Measurements from ENCODE around the gene DUSP2. TPM values are rescaled to one million over a fixed set of nuclear protein-coding genes. Genes with fewer than 3 reads are reported as not detected.

Gene DUSP2
- total RNA-seq, 1 experiment from 2014 or later, result 11.1 TPM

DNA sequence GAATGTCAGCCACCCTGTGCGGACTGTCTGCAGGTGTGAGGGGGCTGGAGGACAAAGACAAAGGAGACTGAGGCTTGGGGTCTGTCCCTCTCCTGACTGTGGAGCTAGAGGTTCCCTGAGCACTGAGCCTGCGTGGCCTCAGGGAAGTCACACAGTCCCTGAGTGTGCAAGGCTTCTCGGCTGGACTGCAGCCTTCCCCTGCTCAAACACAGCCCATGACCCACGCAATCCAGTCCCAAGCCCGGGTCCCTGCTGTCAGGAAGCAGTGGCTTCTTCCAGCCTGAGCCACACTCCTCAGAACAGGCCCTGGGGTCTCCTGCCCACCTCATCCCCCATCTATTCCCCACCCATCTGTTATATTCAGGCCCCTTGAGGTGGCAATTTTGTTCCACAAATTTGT is 9.6 kb downstream of the DUSP2 start:
- DNase-seq (ENCODE audit: extremely low read depth, low read depth), result no peak

DNA sequence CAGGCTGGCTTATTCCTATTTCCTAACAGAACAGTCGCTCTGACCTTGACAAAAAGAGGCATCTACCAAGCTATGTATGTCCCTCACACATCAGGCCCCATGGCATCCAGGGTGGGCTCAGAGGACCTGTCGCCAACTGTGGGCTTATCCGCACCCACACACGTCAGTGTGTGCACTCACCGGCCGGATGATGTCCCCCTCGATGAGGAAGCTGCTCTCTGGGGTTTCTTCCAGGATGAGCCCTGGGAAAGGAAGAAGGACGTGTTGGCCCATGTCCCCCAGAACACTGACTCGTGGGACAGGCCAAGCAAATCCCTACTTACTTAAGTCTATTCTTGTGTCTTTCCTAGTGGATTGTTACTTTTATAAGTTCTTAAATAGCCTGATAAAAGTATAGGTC is 10.1 kb downstream of the DUSP2 start:
- no peak for DNase-seq (ENCODE audit: extremely low read depth, low read depth)

DNA sequence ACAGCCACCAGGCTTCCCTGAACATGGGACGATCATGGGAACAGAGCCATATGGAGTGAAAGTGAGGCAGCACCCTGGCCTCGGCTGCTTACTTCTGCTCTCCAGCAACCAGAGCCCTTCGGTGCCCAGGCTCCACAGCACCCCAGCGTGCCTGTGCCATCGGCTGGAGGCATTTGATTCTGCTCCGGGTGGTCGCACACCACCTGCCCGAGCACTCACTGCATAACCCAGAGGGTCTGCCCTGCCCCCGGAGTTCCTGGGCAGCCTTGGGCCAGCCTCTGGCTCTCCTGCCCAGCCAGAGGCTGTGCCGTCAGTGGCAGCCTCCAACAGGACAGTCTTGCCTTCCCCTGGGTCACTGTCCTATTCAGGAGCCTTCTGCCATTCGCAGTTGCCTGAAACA is 10.8 kb downstream of the DUSP2 start:
- DNase-seq (ENCODE audit: extremely low read depth, low read depth), result no peak

DNA sequence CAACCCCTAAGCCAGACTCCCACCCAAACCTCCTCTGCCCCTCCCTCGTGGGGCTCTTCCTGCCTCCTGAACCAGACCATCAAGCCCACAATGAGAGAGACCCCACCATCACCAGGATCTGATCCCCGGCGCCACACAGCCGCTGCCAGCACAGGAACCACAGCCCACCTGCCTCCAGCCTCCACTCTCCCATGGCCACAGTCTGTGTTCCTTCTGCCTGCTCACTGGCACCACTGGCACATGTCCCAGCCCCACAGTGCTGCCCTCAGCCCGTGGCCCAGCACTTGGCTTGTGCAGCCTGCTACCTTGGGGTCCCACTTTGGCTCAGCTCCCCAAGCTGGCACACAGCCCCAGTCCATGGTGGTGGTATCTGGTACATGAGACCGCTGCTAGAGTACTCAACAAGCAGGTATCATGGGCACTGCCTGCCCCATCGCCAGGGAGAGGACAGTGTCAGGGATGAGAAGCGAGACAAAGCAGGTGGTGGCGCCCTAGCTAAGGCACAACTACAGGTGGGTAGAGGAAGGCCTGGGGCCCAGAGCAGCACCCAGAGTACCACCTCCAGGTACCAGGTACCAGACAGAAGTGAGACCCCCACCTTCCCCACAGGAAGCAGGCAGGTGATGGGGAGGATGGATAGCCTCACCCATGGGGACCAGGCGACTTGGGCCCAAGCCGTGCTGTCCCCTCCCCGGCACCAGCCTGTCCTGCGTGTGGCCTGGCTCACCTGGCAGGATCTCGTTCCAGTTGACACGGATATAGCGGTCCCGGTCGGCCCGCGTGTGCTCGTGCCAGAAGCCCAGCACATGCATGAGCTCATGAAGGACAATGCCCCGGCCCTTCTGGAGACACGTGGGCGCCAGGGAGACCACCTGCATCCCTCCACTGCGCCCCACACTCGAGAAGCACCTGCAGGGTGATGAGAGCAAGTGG is 13.2 kb downstream of the DUSP2 start:
- DNase-seq (ENCODE audit: extremely low read depth, low read depth), result no peak

DNA sequence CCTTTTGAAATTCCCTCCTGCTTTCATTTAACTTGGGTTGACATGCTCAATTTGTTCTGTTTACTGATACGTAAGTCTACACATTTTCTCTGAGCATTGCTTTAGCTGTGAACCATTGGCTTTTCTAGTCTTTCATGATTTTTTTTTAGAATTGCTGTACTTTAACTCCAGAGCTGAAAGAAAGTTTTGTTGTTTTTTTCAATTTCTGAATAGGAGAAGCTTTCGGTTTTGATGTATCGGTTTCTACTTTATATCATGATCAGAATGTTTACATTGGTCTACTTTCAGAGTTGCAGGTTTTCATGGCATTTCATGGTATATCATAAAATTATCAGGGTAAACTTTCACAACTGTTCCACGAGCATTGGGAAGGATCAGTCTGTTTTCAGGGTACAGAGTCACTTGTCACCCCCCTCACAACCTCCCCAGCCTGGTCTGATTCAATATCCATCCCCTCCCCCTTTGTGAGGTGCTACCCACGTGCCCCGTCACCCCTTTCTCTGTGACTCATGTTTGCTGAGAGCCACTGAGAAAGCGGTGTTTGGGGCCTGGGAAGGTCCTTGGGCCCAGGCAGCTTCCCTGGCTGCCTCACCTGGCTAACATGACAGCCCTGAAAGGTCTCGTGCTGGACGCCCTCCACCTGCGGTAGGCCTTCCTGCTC is 14.0 kb downstream of the DUSP2 start:
- DNase-seq (ENCODE audit: extremely low read depth, low read depth), result no peak

DNA sequence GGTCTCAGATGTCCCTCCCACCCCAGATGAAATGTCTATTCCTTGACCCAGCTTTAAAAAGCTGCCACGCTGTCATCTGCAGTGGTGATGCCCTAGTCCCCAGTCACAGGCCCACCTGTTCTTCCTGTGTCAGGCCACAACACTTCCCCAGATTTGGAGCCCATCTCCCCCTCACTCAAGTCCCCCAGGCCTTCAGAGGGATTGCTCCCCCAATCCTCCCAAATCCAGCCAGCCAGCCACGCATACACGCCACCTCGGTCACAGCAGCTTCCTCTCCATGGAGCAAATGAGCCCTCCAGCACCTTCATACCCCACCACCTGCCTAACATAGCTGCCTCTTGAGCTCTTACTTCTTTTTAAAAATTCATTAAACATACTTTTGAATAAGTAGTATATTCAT is 14.8 kb downstream of the DUSP2 start:
- no peak for DNase-seq (ENCODE audit: extremely low read depth, low read depth)

DNA sequence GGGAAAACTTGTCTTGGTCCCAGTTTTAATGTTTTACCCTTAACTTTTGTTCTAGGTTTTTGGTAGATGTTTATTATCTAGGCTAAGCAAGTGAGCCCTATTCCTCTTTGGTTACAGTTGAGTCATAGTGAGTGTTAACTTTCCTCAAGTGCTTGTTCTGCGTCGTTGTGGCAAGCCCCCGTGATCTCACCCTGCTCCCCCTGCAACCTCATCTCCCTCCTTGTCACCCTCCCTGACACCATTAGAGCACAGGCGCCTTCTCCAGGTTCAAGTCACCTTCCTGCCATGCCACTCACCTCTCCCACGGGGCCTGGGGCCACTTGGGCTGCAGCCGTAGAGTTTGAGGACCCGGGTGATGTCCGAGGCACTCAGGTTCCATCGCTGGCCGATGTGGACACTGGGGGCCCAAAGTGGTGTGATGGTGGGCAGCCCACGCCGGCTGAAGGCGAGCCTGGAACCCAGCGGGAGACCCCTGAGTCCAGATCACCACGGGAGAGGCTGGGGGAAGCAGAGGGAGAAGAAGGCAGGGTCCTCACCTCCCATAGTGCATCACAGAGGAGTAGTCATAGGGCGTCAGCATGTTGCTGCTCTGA is 15.6 kb downstream of the DUSP2 start:
- DNase-seq (ENCODE audit: extremely low read depth, low read depth), result no peak

DNA sequence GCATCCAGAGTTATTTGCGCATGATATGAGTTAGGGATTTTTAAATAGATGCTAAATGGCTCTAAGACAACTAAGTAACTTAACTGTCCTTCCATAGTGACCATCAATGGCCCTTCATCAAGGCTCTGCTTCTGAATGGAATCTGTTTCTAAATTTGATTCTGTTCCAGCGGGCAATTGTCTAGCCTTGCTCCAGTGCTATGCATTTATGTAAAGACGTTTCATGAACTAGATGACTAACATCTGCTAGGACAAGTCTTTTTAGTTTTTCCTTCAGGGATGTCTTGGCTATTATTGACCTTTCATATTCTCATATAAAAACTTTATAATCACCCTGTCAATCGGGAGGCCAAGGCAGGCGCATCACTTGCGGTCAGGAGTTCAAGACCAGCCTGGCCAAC is 16.8 kb downstream of the DUSP2 start:
- no peak for DNase-seq (ENCODE audit: extremely low read depth, low read depth)

DNA sequence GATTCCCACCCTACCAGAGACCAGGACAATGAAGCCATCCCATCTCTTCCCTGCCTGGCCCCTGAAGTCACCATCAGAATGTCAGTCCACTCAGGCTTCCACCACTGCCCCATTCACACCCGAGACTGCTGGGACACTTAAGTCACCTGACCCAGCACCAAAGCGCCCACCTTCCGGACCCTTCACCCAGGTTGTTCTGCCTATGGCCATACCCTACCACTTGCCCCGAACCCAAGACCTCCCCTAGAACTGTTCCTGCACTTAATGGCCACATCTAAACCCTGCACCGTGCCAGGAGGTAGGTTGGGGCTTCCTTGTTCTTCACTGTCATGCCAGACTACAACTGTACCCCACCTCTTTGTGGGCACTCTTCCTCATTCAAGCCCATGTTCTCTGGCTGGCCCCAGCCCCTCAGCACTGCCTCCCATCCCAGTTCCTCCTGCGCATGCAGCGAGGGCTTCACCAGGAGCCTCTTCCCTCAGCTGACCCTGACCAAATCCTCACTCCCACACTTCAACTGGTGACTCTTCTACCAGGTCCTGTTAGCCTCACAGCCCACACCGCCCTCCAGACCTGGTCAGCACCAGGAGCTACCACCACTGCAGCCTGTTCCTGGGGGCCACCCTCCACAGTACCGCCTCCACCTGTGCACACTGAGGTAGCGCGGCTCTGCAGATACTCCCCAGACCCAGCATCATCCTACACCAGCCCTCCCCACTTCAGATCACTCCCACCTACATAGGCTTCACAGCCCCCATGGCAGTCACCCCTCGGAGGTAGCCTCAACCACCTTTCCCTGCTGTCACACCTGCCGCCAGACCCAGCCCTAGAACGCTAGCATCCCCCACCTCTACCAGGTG is 20.6 kb downstream of the DUSP2 start:
- DNase-seq (ENCODE audit: extremely low read depth, low read depth), result no peak

DNA sequence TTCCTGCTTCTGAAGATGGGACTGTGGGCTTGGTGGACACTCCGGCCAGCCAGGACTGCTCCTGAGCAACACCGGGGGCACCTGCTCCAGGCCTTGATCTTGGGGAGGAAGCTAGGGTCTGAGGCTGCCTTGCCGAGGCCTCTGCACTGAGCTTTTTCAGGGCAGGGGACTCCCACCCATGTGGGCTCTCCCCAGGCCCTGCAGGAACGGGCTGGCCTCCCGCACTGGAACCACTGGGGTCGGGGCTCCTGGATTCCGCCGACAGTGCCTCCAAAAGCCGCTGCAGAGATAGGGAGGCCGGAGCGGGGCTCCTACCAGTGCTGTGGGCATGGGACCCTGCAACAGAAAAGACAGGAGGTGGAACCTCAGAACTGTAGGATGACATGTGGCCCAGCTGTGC is 21.3 kb downstream of the DUSP2 start:
- no peak for DNase-seq (ENCODE audit: extremely low read depth, low read depth)

DNA sequence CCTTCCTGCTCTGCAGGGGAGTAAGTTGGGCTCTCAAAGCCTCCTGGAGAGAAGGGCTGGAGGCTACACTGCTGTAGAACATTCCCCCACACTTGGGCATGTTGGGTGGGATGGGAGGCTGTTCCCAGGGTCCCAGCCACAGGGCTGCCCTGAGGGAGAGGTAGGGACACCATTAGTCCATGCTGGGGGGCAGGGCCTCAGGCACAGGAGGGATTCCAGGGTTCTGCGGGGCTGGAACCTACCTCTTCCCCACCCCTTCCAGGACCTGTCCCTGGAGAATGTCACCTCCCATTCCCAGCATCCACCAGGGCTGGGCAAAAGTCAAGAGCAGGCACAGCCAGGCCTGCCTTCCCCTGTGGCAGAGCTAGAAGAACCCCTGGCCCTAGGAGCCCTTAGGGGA is 21.9 kb downstream of the DUSP2 start:
- DNase-seq (ENCODE audit: extremely low read depth, low read depth), result no peak

DNA sequence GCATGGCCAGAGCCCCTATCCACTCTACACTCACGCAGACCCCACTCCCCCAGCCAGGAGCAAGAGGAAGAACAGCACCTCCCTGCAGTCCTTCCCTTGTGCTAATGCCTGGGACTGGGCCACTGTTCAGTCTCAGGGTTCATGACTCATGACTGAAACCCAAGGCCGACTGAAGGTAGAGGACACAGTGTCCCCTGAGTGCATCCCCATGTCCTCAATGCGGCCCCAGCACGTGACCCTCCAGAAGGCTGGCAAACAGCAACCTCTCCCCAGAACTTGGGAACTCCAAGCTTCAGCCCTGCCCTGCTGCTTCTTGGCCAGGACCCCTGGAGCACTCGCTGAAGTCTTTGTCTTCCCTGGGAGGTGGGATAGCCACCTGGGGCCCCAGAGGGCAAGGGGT is 22.8 kb downstream of the DUSP2 start:
- no peak for DNase-seq (ENCODE audit: extremely low read depth, low read depth)

DNA sequence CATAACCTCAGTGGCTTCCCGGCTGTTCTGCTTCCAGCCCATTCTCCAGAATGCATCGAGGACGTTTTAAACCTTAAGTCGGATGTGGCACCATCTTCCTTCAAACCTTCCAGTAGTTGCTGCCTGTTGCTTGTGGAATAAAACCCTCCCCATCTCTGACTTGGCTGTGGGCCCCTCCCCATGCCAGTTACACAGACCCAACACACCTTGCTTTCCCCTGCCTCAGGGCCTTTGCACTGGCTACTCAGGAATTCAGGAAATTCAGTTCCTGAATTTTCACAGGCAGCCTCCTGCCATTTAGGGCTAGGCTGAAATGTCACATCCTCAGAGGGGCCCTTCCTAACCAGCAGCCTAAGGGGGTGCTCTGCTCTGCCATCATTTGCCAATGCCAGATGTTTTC is 23.8 kb downstream of the DUSP2 start:
- no peak for DNase-seq (ENCODE audit: extremely low read depth, low read depth)

DNA sequence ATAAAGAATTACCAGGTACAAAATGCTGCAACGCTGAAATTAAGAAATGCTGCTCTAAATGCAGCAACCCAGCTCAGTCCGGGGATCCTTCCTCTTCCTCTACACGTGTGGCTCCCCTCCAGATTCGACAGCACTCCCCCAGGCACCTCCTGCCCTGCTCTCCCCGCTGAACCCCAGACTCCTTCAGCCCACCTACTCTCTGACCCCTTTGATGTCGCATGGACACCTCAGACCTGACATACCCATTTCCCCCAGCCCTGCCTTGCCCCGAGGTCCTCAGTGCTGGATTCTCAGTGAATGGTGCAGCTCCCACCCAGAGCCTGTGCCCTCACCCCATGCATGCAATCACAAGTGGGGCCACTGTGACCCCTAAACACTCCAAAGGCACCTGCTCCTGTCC is 24.2 kb downstream of the DUSP2 start:
- DNase-seq (ENCODE audit: extremely low read depth, low read depth), result no peak

DNA sequence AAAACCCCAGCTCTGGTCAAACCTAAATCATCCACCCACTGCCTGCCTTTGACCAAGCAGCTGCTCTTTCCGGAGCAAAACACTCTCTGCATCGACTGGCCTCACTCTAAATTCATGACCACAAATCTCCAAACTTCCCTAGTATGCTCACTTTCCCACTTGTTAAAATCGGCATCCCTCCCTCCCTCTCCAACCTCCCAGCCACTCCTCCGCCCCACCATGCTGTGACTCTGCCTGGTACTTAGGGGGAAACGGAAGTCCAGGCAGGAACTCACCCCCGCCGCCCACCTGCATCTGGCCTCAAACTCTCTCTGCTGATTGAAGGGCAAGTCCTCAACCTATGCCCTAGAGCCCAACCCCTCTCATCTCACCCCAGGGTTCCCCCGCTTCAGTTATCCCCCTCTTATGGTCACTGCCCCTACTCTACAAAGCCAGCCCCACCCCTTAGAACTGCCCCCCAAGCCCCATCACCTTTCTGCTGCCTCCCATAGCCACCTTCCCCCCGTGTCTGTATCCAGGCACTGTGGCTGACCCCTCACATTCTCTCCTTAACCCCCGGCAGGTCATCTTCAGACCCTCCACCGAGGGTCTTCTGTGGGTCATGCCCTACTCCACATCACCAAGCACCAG is 25.0 kb downstream of the DUSP2 start:
- no peak for DNase-seq (ENCODE audit: extremely low read depth, low read depth)

DNA sequence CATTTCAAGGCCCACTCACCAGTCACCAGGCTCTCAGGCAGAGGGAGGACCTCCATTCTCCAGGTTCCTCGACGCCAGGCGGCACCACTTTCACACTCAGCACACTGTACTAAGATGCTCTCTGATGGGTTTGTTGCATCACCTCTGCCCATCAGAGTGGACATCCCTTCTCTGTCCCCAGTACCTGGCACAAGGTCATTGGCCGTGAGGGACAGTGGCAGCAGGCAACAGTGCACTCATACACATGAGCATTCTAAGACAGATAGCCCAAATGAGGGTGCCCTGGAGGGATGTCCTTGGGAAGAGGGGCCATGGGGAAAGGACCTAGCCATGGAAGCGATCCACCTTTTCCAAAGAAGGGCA is 25.9 kb downstream of the DUSP2 start:
- no peak for DNase-seq (ENCODE audit: extremely low read depth, low read depth)

DNA sequence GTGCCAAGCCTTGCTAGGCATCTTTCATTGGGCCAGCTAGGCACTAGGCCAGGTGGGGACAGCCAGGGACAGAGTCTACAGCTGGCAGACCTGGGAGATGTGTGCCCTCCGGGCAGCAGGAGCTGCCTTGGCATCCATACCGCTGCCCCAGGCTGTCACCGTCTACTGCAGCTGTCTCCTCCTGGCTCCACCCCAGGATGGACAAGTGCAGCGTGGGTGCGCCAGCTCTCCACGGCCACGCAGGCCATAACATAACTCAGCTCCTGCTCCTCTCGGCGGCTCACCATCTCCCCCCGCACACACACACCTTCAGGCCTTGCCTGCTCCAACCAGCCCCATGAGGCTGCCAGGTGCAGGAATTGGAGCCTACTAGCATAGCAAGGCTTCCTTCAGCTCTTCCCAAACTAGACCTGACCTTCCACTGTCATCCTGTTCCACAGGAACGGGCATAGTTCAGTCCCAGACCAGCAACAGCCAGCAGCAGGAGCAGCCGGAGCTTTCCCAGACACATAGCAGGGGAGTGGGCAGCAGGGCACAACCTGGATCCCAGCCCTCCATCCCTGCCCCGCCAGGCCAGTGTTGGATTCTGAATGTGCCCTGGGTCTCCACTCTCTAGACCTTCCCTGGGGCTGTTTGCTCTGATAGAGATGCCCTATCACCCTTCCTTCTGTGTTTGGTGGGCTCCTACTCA is 26.4 kb downstream of the DUSP2 start:
- no peak for DNase-seq (ENCODE audit: extremely low read depth, low read depth)

DNA sequence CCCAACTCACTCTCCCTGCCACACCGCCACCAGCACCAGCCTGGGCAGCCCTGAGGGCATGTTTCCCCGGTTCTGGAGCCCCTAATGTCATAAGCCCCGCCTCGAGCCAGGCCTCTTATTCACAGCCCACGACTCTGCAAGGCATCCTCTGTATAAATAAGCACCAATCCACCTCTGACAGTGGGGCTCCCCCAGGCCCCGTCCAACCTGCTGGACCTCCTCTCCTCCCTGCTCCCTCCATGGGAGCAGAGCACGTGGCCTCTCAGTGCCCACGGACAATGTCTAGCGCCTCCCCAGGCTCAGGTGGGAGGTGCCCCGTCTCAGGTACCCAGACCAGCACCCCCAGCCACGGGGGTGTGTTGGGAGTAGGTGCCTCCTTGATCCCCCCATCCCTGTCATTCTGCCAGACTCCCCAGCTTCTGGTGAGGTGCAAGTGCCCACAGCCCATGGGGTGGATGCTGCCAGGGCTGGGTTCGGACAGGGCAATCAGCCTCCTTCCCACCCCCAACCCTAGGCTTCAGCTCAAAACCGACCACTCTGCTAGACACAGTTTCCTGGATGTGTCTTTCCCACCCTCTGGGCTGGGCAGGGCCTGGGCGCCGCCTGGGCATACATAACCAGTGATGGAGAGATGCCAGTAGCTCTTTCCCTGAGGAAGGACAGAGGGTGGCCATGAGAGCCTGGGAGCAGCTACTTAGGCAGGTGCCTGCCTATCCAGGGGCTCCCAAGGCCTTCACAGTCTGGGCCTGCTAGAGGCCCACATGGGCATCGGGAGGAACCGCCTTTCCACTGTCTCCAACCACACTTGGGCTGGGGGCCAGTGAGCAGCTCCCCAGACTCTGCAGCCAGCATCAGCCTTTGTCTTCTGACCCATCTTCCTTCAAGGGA is 27.3 kb downstream of the DUSP2 start:
- no peak for DNase-seq (ENCODE audit: extremely low read depth, low read depth)
